Islet of Langerhans (tissue), 1 donor: ENCODE results near the gene ALKBH4.
"Not testable (repeated sequence)": the region's sequence is repeated elsewhere in the genome, so short reads cannot be mapped to it uniquely, and the experiment has no call there.

ENCODE experiments used
- FAIRE-seq: peaks from one replicate; lab custom pipeline; 2011; peaks lifted over from hg19 to GRCh38; lab: Jason Lieb, UNC

ALKBH4 gene

DNA sequence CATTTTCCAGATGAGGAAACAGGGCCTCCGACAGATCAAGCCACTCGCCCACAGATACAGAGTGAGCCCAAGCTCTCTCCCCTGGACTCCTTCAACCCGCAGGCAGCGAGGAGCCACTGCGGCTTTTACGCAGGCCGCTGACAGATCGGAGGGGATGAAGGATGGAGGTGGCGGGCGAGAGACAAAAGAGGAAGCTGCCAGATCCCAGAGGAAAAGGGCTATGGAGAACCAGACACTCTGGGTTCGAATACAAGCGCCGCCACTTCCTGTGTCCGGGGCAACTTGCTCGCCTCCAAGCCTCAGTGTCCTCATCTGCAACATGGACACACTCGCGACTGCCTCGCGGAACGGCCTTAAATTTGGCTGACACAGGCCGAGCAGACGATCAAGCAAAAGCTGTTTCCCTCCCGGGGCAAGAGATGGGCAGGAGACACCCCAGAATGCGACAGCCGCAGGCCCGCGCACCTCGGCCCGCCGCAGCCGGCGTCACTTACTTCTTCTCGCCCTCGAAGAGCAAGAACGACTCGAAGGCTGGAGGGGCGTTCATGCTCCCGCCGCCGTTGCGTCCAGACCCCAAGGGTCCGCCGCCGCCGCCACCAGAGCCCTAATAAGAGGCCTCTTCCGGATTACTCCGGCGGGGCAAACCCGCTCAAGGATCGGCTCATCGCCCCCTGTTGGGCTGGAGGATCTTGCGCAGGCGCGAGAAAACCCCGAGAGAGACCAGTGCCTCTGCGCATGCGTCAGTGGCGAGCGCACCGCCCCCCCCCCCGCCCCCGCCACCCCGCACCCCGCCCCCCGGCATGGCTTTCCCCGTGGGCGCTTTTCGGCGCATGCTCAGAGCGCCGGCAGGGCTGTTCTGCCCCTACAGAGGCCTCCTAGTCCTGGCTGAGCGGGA lies 13.9 kb upstream of the ALKBH4 start, which contains the start of gene POLR2J:
TSS of gene POLR2J (minus strand) at position 609 of the 895 bp plus-strand sequence. CDS start at position 547, 62 bp downstream.
- FAIRE-seq, result not testable (repeated sequence)

DNA sequence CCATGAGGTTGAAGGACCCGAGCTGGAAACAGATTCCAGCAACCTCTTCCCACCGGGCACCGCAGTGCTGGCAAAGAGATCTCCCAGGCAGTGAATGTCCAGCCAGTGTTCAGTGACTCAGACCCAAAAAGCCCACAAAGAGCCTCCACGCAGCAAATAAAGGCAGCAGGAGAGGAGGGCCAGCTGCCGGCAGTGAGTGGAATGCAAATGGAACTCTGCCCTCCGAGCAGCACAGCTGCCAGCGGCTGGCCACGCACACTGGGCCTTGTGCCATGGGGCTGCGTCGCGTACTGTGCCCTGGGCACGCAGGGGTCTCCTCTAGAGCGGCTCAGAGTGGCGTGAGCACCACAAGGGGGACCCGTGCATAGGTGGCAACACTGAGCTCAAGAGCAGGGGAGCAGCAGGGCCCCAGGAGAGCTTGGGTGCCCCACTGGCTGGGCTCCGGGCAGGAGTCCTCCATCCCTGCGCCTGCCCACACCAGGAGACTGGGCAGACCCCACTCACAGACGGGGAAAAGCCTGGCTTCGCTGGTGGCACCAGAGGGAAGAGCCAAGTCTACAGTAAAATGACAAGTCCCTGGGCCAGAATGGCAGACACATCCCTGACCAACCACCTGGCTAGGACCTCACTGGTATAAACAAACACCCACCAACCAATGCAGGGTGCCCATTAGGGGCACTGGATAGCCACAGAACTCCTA lies 10.2 kb upstream of the ALKBH4 start:
- not testable (repeated sequence) for FAIRE-seq

DNA sequence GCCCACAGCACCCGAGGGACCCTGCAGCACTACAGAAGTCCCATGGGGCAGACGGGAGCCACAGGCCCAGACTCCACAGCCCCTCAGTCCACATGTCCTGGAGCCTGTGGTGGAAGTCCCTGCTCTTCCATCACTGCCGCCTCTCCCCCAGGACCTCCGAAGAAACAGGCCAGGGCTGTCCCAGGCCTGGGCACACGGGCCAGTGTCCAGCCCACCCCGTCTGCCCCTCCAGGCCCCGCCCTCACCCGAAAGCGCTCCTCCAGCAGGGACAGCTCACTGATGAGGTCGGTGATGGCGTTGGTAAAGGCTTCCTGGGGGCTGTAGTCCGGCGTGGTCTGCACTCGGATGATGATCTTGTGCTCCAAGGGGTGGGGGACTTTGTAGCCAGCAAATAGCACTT lies 9.5 kb upstream of the ALKBH4 start:
- FAIRE-seq, result not testable (repeated sequence)

DNA sequence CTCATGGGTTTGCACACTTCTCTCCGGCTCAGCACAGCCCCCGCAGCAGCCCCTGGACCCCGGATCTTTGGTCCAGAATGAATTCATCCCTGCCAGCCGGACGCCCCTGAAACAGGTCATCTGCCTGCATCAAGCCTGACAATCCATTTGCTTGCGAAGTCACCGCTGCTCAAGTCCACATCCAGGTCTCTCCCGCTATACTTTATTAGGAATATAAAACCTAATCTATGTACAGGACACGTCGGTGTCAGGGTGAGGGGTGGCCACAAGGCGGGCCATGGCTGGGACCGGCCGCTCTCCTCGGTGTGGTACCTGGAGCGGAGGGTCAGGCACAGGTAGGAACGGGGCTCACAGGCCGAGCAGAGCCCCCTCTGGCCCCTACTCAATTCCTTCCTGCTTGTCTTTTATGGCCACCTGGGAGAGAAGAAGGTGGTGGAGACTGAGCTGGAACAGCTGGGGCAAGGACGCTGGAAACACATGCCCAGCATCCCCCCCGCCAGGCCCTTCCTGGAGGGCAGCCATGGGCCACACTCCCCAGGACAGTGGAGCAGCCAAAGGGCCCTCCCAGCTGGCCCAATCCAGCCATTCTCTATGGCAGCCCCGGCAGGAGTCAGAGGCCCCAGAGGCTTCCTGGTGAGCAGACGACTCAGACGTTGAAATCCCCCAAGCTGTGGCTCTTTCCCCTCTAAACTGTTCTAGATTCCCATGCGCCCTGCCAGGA lies 8.8 kb upstream of the ALKBH4 start:
- FAIRE-seq, result no peak

DNA sequence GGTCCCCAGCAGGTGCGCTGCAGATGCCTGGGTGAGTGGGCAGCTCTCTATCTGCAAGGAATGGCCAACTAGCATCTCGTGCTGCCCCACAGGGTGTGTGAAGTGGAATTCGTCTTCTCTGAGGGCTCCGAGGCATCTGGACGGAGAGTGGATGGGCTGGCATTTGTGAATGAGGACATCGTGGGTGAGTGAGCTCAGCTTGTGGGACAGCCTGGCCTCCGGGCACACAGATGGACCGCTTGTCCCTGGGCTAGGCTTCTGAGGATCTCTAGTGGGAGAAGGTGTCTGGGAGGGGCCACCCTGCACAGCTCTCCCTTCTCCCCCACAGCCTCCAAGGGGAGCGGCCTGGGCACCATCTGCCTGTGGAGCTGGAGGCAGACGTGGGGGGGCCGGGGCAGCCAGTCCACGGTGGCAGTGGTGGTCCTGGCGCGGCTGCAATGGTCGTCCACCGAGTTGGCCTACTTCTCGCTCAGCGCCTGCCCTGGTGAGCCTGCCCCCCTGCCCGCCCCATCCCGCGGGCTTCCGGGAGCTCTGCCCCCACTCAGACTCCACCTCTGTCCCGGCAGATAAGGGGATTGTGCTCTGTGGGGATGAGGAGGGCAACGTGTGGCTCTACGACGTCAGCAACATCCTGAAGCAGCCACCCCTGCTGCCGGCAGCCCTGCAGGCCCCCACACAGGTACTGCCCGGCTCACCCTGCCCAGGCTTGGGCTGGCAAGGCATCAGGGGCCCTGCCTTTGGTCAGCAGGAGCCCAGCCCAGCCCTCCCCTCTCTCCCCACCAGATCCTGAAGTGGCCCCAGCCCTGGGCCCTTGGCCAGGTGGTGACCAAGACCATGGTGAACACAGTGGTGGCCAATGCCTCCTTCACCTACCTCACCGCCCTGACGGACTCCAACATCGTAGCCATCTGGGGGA lies 7.7 kb upstream of the ALKBH4 start:
- no peak for FAIRE-seq

DNA sequence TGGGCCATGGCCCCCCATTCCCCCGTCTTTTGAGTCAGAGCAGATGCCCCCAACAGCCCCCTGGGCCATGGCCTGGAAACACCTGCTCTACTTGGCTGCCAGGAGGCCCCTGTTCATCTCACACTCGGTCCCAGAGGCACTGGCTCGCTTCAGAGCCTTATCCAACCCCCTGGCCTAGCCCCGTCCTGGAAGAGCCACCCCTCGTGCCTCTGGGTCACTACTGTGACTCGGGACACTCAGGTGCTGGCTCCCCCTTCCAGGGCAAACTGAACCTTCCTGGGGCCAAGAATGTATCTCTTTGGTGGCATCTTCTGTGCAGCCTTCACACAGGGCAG lies 7.1 kb upstream of the ALKBH4 start:
- FAIRE-seq, result no peak

DNA sequence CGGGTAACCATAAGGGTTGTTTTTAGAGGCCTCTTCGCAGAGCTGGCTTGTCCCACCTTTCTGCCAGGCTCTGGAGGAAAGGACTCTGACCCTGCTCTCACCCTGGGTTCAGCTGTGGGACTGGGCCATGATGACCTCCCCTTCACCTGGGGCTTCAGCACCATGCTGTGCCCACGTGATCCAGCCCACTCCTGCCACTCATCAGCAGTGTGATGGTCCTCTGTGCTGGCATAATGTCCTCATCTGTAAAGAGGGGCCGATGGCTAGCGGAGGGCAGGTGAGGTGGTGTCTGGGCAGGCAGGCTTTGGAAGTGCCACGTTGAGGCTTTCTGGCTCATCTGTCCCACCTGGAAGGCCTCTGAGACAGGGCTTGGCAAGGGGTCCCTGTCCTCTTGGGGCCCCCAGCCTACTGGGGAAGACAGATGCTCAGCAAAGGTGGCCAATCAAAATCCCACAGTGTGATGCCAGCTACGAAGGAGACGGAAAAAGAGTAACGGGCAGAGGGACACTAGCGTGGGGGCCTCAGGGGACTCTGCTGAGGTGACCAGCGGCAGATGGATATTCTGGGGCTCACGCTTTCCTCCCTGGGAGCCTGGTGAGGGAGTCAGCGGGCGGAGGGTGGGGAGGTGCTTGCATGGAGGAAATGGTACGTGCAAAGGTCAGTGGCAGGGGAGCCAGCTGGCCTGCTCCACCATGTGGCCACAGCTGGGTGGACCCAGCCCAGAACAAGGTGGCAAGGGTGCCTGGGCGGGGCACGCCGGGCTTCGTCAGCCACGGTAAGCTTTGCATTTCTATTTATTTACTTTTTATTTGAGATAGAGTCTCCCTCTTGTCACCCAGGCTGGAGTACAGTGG lies 5.5 kb upstream of the ALKBH4 start:
- no peak for FAIRE-seq

DNA sequence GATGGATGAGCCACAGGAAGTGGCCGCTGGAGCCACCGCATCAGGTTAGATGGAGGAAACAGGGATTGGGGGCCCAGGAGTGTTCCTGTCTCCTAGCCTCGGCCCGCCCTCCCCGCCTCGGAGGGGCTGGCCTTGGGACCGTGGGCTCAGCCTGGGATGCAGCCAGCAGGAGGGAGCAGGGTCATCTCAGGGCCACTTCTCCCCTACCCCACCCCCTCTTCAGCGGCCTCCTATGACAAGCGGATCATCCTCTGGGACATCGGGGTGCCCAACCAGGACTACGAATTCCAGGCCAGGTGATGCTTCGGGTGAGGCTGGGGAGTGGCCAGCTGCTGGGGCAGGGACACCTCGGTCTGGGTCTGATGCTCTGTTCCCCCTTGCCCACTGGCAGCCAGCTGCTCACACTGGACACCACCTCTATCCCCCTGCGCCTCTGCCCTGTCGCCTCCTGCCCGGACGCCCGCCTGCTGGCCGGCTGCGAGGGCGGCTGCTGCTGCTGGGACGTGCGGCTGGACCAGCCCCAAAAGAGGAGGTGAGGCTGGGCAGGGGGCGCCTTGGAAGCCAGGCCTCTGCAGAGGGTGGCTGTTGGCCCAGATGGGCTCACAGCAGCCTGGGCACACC lies 4.8 kb upstream of the ALKBH4 start:
- no peak for FAIRE-seq

DNA sequence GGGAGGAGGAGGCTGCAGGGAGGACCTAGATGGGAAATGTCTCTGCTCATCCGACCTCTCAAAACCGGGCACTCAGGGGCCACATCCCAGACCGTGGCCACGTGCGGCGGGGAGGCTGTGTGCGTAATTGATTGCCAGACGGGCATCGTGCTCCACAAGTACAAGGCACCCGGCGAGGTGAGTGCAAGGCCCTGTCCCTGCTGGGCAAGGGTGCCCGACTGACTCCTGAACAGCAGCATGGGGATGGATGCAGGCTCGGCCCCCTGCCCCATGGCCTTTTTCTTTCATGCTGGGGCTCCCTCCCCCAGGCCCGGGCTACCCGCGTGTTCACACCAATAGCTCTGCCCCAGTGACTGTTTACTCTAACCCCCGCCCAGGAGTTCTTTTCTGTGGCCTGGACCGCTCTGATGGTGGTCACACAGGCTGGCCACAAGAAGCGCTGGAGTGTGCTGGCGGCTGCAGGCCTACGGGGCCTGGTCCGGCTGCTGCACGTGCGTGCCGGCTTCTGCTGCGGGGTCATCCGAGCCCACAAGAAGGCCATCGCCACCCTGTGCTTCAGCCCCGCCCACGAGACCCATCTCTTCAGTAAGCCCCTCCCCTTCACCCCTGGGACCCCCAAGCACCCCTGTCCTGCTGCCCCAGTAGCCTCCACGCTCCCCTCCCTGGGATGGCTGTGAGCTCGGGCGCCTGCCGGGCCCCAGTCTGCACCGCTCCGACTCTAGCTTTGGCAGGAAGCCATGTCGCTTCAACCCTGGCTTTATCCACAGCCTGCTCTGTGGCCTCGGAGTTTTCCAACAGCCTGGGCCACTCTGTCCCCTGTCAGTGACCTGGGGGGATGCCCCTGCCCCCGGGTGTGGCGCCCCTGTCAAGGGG lies 4.1 kb upstream of the ALKBH4 start:
- no peak for FAIRE-seq

DNA sequence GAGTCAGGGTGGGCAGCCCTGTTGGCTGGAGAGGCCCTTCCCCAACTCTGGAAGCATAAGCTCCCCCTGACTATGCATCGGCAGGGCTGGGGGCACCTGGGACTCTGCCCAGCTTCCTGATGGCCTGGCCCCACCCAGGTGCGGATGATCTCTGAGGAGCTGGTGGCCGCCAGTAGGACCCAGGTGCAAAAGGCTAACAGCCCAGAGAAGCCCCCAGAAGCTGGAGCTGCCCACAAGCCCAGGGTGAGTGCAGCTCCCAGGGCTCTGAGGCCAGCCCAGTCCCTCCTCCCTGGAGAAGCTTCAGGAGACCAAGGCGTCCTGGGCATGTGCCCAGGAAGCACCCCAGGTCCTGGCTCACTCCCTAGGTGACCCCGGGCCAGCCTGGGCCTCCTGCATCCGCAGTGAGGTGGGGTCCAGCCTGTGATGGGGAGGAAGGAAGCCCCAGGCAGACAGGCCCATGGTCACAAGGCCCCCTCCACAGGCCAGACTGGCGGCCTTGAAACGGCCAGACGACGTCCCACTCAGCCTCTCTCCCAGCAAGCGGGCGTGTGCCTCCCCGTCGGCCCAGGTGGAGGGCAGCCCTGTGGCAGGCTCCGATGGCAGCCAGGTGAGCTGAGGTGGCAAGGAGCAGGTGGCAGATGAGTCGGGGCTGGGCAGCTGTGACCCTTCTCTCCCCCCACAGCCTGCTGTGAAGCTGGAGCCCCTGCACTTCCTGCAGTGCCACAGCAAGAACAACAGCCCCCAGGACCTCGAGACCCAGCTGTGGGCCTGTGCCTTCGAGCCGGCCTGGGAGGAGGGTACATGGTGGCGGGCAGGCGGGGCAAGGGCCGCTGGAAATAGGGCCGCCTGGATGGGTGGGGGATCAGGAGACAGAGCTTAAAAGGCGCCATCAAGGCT lies 3.2 kb upstream of the ALKBH4 start:
- no peak for FAIRE-seq

DNA sequence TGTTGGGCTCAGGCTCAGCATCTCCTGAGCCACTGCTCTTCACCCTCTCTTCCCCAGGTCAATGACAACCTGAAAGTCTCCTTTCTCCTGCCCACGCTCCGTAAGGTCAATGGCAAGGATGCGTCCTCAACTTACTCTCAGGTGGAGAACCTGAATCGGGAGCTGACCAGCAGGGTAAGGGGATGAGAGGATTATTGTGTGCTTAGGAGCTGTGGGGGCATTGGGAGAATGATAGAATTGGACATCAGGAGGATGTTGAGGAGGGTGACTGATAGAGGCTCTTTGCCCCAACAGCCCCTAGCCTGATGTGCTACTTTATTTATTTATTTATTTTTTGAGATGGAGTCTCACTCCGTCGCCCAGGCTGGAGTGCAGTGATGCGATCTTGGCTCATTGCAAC lies 1.4 kb upstream of the ALKBH4 start:
- FAIRE-seq, result no peak

DNA sequence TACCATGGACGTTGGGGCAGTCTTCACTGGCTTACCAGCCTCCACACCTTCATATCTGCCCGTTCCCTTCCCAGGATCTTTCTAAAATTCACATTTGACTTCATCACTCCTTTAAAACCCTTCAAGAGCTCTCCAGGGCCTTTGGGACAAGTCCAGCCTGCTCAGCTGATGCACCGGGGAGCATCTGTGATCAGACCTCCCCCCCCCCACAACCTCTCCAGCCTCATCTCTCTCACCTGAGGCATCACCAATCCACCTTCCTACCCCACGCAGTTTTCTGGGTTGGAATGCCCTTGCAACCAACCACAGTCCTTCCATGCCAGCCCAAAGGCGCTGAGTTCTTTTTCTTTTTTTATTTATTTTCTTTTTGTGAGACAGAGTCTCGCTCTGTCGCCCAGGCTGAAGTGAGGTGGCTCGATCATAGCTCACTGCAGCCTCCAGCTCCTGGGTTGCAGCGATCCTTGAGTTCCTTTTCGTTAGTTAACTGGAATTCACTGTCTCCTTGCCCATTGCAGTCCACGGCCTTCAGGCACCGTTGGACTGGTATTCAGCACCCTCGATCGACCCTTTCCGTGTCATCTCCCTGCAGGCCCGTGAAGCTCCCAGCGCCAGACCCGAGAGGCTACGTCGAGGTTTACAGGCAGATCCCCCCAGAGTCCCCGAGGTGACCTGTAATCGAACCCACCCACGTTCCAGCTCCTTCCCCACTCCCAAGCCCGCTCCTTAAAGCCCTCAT lies 654 bp downstream of the ALKBH4 start:
- no peak for FAIRE-seq

DNA sequence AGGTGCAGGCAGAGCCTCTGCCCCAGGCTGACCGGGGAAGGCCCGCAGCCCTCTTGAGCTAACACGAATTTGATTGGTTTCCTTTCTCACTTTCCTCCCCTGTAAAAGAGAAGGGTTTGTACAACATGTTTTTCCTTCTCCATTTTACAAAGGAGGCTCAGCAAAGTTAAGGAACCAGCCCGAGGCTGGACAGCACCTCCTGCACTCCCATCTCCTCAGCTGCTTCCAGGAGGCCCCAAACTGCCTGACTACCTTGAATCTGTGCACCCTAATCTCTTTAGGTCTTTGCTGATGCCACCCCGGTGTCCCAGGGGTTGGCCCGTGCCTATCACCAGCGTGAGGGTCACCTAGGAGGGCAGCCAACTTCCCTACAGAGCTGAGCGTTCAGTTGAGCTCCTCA lies 4.2 kb downstream of the ALKBH4 start:
- no peak for FAIRE-seq

DNA sequence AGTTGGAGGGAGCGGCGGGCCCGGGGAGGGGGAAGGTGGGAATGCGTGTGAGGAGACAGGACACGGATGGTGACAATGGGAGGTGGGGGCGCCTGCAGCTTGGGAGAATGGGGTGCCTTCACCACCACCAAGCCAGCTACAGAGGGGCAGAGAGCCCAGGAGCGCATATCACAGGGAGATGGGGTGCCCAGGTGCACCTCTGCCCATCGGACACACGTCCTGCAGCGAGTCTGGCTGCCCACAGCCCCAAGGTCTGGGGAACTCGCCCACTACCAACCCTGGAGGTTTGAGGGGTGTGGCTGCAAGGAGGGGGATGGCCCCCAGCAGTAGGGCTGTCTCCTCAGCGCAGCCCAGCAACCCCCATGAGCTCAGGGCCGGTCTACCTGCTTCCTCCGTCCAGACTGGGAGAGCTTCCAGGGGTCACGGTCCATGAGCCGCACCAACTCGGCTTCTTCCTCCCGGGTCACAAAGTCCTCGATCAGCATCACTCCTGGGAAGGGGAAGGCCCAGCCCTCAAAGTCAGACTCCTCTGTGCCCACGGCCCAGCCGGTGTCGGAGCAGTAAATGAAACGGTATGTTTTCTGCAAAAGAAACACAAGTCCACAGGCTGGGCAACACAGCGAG lies 5.3 kb downstream of the ALKBH4 start:
- no peak for FAIRE-seq

DNA sequence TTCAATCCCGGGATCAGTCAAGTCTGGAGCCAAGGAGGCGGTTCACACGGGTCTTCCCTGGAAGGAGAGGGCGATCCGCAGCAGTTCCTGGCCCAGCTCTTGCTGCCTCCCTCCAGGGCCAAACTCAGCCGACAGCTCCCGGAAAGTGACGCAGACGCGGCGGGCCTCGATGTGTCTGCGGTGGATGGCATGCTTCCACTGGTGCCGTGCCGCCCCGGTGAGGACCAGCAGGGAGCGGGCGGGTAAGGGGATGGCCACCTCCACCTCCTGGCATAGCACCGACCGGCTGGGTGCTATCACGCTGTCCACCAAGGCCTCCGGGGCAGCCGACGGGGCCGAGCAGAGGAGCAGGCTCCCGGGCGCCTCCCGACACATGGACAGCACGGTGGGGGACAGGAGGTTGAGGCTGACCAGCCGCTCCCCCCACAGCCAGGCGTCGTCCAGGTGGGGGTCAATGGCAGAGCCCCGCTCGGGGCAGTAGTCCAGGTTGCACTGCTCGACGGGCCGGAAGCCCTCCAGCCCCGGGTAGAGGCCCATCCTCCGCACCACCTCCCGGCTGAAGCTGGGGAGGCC lies 7.2 kb downstream of the ALKBH4 start:
- FAIRE-seq, result no peak

DNA sequence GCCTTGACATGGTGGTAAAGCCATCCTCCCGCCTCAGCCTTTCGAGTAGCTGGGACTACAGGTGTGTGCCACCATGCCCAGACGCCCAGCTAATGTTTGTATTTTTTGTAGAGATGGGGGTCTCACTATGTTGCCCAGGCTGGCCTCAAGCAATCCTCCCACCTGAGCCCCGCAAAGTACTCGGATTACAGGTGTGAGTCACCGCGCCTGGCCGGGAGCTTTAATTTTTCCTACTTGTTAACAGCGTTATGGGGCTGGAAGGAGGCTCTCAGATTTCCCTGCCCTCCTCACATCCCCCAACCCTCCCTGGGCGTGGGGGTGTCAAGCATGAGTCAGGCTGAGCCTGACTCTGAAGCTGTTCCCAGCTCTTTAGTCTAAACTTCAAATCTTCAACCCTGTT lies 8.3 kb downstream of the ALKBH4 start:
- no peak for FAIRE-seq

DNA sequence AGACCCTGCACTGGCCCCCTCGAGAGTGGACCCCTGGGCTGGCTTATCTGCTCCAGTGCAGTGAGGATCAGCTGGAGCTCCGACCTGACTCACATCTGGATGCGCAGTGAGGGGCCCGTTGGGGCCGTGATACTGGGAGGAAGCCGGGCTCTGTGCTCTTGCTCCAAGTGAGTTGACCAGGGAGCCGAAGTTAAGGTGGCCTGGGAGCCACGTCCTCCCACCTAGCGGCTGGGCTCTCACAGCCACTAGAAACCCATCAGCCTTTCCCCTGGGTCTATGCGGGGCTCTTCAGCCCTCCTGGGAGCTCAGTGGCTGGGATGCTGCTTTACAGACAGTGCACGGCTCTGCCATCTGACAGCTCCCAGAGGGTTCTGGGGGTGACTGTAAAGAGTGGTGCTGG lies 9.1 kb downstream of the ALKBH4 start:
- FAIRE-seq, result no peak
